K562 (cell line): ENCODE measurements around the gene WDR81. TPM values are rescaled to one million over a fixed set of nuclear protein-coding genes. Genes with fewer than 3 reads are reported as not detected.

Experiments used
- CBFA2T2 ChIP-seq: fragments of 450-650 bp; conservative IDR thresholded peaks from 2 replicates; pipeline ENCODE4 v1.6.1; 2017; ENCODE audit warnings: mild to moderate bottlenecking
- CBX2 ChIP-seq: fragments of 200-600 bp; sonication (generic); IDR thresholded peaks from one replicate; pipeline ENCODE4 v1.6.1; 2012; ENCODE audit warnings: mild to moderate bottlenecking, low read length, inconsistent platforms; ENCODE audit not compliant: insufficient read depth, poor library complexity, severe bottlenecking
- CBX5 ChIP-seq: IDR thresholded peaks from 2 replicates; pipeline ENCODE4 v1.6.1; 2014; ENCODE audit warnings: low read depth, borderline replicate concordance
- GTF2F1 ChIP-seq: IDR thresholded peaks from 2 replicates; pipeline ENCODE4 v1.6.1; 2011; ENCODE audit warnings: low read depth, low read length, improper control_type of control experiment
- PBX2 ChIP-seq, 2 experiments: IDR thresholded peaks in 1 of 2; conservative IDR thresholded peaks in 1 of 2; 2 replicates each; pipeline ENCODE4 v1.6.1; 2016; ENCODE audit warnings: low read depth in 2 of 2, mild to moderate bottlenecking in 1 of 2, missing compliant biosample characterization in 1 of 2, missing genetic modification characterization in 1 of 2, moderate library complexity in 1 of 2
- REST ChIP-seq, 2 experiments: fragments of 450-650 bp; formaldehyde crosslinking in 1 of 2; IDR thresholded peaks; 2 replicates each; pipeline versions ENCODE4 v1.4.0 to v1.6.1; 2014 to 2020; ENCODE audit warnings: mild to moderate bottlenecking in 2 of 2, borderline replicate concordance in 1 of 2, low read depth in 1 of 2
- SRF ChIP-seq, 2 experiments: fragments of 250-450, 450-650 bp in 1 of 2; sonication (Bioruptor Pico) in 1 of 2; sonication (generic) in 1 of 2; formaldehyde crosslinking; IDR thresholded peaks; 2 replicates each; pipeline versions ENCODE4 v1.5.0 to v1.5.1; 2020 to 2022; ENCODE audit warnings: mild to moderate bottlenecking in 1 of 2, missing genetic modification reagents in 1 of 2
- ZBTB1 ChIP-seq: sonication (generic); formaldehyde crosslinking; IDR thresholded peaks from 2 replicates; pipeline ENCODE4 v1.8.1; 2023; ENCODE audit warnings: missing genetic modification reagents, low read depth, mild to moderate bottlenecking, borderline replicate concordance
- ZC3H8 ChIP-seq: fragments of 450-650 bp; IDR thresholded peaks from 2 replicates; pipeline ENCODE4 v1.6.1; 2017
- ZNF282 ChIP-seq: sonication (generic); formaldehyde crosslinking; IDR thresholded peaks from 2 replicates; pipeline ENCODE4 v1.8.1; 2023; ENCODE audit warnings: missing genetic modification reagents
- ZNF589 ChIP-seq: fragments of 200-800 bp; sonication (Bioruptor generic); IDR thresholded peaks from 2 replicates; pipeline ENCODE4 v1.6.1; 2016; ENCODE audit warnings: low read depth, missing genetic modification characterization, missing compliant biosample characterization
- ZNF644 ChIP-seq: fragments of 200-800 bp; sonication (Bioruptor generic); IDR thresholded peaks from 2 replicates; pipeline ENCODE4 v1.6.1; 2016; ENCODE audit warnings: low read depth, missing genetic modification characterization, missing compliant biosample characterization
- polyA plus RNA-seq, 8 experiments: library from polyadenylated mRNA; depleted of rRNA in 4 of 8; stranded (reverse) in 5 of 8; unstranded in 3 of 8; fragments of >200 nt; fragmentation: Nextera tagmentation in 2 of 8; fragmentation: Illumina TruSeq in 1 of 8; extraction: Ambion mirVana in 2 of 8; extraction: Trizol in 1 of 8; gene quantifications; 2 replicates each; pipeline versions ENCODE4 v1.2.1 to v1.2.3, GENCODE V29; 2011 to 2014; ENCODE audit warnings: inconsistent platforms in 1 of 8, missing spikeins in 1 of 8
- total RNA-seq, 7 experiments: library from RNA; depleted of rRNA in 6 of 7; stranded (reverse); fragments of >200 nt in 6 of 7; fragmentation: Illumina TruSeq in 2 of 7; extraction: Trizol in 2 of 7; gene quantifications; 2 replicates each; pipeline versions ENCODE4 v1.2.1 to v1.2.3, GENCODE V29; 2011 to 2021; ENCODE audit warnings: low replicate concordance in 1 of 7

The WDR81 gene
- total and polyA plus RNA-seq, 9 of the 15 experiments (the other 6 are each of a cell fraction or from before 2014, with no cell fraction given): 0.01 to 17.1 (median 3.3) TPM

DNA sequence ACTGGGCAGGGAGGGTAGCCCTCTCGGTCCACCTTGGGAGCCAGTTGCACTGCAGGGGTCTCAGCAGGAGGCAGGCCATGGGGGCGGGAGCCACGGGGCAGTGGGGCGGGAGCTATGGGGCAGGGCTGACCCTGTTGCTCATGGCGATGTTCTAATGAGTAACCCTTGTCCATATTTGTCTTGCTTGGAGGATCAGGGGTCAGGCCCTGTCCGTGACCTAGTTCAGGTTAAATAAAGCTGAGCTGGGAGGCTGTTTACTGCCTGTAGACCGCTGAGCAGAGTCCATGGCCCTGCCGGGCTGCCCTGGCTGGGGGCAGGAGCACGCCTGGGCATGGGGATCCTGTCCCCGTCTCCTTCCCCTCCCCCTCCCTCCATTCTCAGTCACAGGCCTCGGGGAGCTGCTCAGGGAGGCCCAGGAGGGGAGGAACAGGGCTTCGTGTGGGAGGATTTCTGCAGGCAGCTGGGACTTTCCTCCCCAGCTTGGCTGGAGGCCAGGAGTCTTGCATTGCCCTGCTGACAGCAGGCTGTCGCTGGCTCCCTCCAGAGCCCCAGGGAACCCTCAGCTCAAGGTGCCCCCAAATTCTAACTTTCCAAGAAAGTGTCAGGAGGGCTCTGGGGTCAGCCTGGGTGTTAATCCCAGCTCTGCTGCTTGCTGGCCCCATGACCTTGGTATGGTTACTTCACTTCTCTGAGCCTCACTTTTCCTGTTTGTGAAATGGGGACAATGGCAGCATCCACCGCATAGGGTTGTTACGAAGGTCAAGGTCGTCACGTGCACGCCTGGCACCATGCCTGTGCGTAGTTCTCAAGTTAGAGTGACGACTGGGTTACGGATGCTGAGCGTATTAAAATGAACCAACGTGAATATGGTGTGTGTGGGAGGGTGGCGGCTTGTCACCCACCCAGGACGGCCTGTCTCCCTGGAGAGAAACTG, 12.1 kb downstream of the WDR81 start (continued):
- TF ChIP-seq CBFA2T2 (peak; percentile 52; the same call in 1 of the 2 replicates), GTF2F1 (no peak), CBX2 (no peak), PBX2 (CRISPR knock-in tag; IDR thresholded peaks at IDR 0.05; ENCODE audit: low read depth) (no peak), PBX2 (tag; conservative IDR thresholded peaks at IDR 0.05; ENCODE audit: low read depth) (no peak), ZNF589 (CRISPR knock-in tag) (no peak), ZBTB1 (no peak), ZC3H8 (no peak), CBX5 (no peak), ZNF644 (tag) (no peak), REST (IDR thresholded peaks at IDR 0.05; ENCODE audit: borderline replicate concordance) (peak; percentile 35; the same call in 1 of the 2 replicates), REST (CRISPR knock-in tag; IDR thresholded peaks at IDR 0.05; ENCODE audit: low read depth) (no peak), ZNF282 (CRISPR knock-in tag) (no peak), SRF (CRISPR knock-in tag; IDR thresholded peaks at IDR 0.05) (peak in 1 of 2 experiments; percentile 28; a peak in 1 of 4 replicates)
